GM19463 (cell line): ENCODE results near the gene CAPN5.

Source experiments
- ATAC-seq: cut with Tn5 transposase; IDR thresholded peaks from one replicate; pipeline ENCODE4 v1.9.1; 2021; ENCODE audit warnings: mild to moderate bottlenecking, moderate library complexity; ENCODE audit not compliant: unreplicated experiment

Gene CAPN5

GRCh38 chr11:77063861-77064260 is 2.9 kb upstream of the CAPN5 start:
- no peak for ATAC-seq

- ATAC-seq: no peak
Measured at GRCh38 chr11:77064648-77065217, 2.0 kb upstream of the CAPN5 start.

- ATAC-seq: no peak
Measured at GRCh38 chr11:77065878-77066228, 918 bp upstream of the CAPN5 start.

- ATAC-seq: no peak
Measured at GRCh38 chr11:77067861-77068443, 1.2 kb downstream of the CAPN5 start.

GRCh38 chr11:77068457-77069335 is 1.9 kb downstream of the CAPN5 start:
- ATAC-seq: no peak

- ATAC-seq: no peak
Measured at GRCh38 chr11:77069336-77069968, 2.7 kb downstream of the CAPN5 start.

GRCh38 chr11:77069969-77070582 is 3.3 kb downstream of the CAPN5 start:
- ATAC-seq: no peak

- ATAC-seq: no peak
Measured at GRCh38 chr11:77071077-77071476, 4.3 kb downstream of the CAPN5 start.

- ATAC-seq: no peak
Measured at GRCh38 chr11:77071671-77072605, 5.2 kb downstream of the CAPN5 start.

- no peak for ATAC-seq
Measured at GRCh38 chr11:77072851-77073327, 6.1 kb downstream of the CAPN5 start.

GRCh38 chr11:77073328-77074001 is 6.7 kb downstream of the CAPN5 start:
- ATAC-seq: no peak

GRCh38 chr11:77074205-77074604 is 7.4 kb downstream of the CAPN5 start:
- no peak for ATAC-seq

- no peak for ATAC-seq
Measured at GRCh38 chr11:77074626-77075221, 8.0 kb downstream of the CAPN5 start.

GRCh38 chr11:77075425-77075905 is 8.7 kb downstream of the CAPN5 start:
- ATAC-seq: no peak

GRCh38 chr11:77079666-77080065 is 12.9 kb downstream of the CAPN5 start:
- ATAC-seq: no peak

- no peak for ATAC-seq
Measured at GRCh38 chr11:77080643-77081210, 14.0 kb downstream of the CAPN5 start.

- ATAC-seq: no peak
Measured at GRCh38 chr11:77081381-77081851, 14.6 kb downstream of the CAPN5 start.
